Thoracic aorta (tissue), 2 donors: Measurements from ENCODE around the gene PDE4B. TPM values are rescaled to one million over a fixed set of nuclear protein-coding genes. Genes with fewer than 3 reads are reported as not detected.

Experiments used
- ATAC-seq: fragments of 150-250 bp; one replicate; pipeline ENCODE4 v1.8.0; 2017; ENCODE audit warnings: low read depth; ENCODE audit not compliant: insufficient number of reproducible peaks, low FRiP score
- DNase-seq: peaks from one replicate; pipeline ENCODE4 v3.0.0-alpha.2; 2020; ENCODE audit warnings: low spot score
- H3K27ac ChIP-seq, 2 donors: fragments of 200-600 bp; sonication (generic); 1 replicate in 1 of 2; 2 replicates in 1 of 2; pipeline ENCODE4 v1.5.1; 2016; ENCODE audit warnings: mild to moderate bottlenecking in 2 of 2, moderate library complexity in 2 of 2
- H3K27me3 ChIP-seq: fragments of 200-600 bp; sonication (generic); replicated peaks from 2 replicates; pipeline ENCODE4 v1.6.0; 2016; ENCODE audit warnings: mild to moderate bottlenecking; ENCODE audit not compliant: insufficient read depth
- H3K36me3 ChIP-seq: fragments of 200-600 bp; sonication (generic); one replicate; pipeline ENCODE4 v1.5.1; 2016
- H3K4me1 ChIP-seq, 2 donors: fragments of 200-600 bp; sonication (generic); 1 replicate in 1 of 2; 2 replicates in 1 of 2; pipeline versions ENCODE4 v1.5.1 to v1.6.0; 2016; ENCODE audit warnings: low read depth in 2 of 2, mild to moderate bottlenecking in 1 of 2; ENCODE audit not compliant: control insufficient read depth in 1 of 2
- H3K4me3 ChIP-seq: fragments of 200-600 bp; sonication (generic); 2 replicates; pipeline ENCODE4 v1.5.1; 2016; ENCODE audit warnings: mild to moderate bottlenecking
- H3K9me3 ChIP-seq: fragments of 200-600 bp; sonication (generic); 2 replicates; pipeline ENCODE4 v1.5.1; 2016
- CTCF ChIP-seq: fragments of 200-600 bp; sonication (generic); IDR thresholded peaks from one replicate; pipeline ENCODE4 v1.5.1; 2019; ENCODE audit warnings: antibody characterized with exemption
- total RNA-seq, 2 donors: library from RNA; depleted of rRNA; stranded (reverse); fragments of >200 nt; gene quantifications; one replicate each; pipeline versions ENCODE4 v1.1.0 to v1.2.3, GENCODE V29; 2016

PDE4B gene
- total RNA-seq, 2 donors from 2014 or later, result 29.0 to 42.4 TPM

GRCh38 chr1:65827346-65827745 is 34.7 kb downstream of the PDE4B start:
- no peak for TF ChIP-seq CTCF
- Histone ChIP-seq H3K36me3 (no peaks in the 10 kb centered on the region), H3K27ac (no peak overlapping the region), H3K4me3 (no peak overlapping the region), H3K4me1 (no peaks in the 10 kb centered on the region), H3K27me3 (no peaks in the 10 kb centered on the region), H3K9me3 (no peaks in the 10 kb centered on the region)
- no peak for ATAC-seq
- DNase-seq, result no peak

GRCh38 chr1:65830306-65830705 is 37.6 kb downstream of the PDE4B start:
- Histone ChIP-seq H3K4me3 (no peak overlapping the region), H3K27ac (no peak overlapping the region), H3K36me3 (no peaks in the 10 kb centered on the region), H3K4me1 (no peaks in the 10 kb centered on the region), H3K27me3 (no peaks in the 10 kb centered on the region), H3K9me3 (no peaks in the 10 kb centered on the region)
- no peak for TF ChIP-seq CTCF
- DNase-seq (no peak), ATAC-seq (no peak)

GRCh38 chr1:65832296-65832695 is 39.6 kb downstream of the PDE4B start:
- DNase-seq (no peak), ATAC-seq (no peak)
- no peak for TF ChIP-seq CTCF
- no peaks in the 10 kb centered on the region for H3K9me3 ChIP-seq
- H3K27me3 ChIP-seq, result no peaks in the 10 kb centered on the region
- H3K4me1 ChIP-seq, result no peaks in the 10 kb centered on the region
- H3K27ac ChIP-seq, result no peak overlapping the region
- no peak overlapping the region for H3K4me3 ChIP-seq
- H3K36me3 ChIP-seq, result no peaks in the 10 kb centered on the region

- Histone ChIP-seq H3K27ac (no peak overlapping the region), H3K9me3 (no peaks in the 10 kb centered on the region), H3K4me1 (no peaks in the 10 kb centered on the region), H3K27me3 (no peaks in the 10 kb centered on the region), H3K36me3 (no peaks in the 10 kb centered on the region), H3K4me3 (no peak overlapping the region)
- ATAC-seq (no peak), DNase-seq (no peak)
- no peak for TF ChIP-seq CTCF
Observed at GRCh38 chr1:65836686-65837085, 44.0 kb downstream of the PDE4B start.

GRCh38 chr1:65840683-65841082 is 48.0 kb downstream of the PDE4B start:
- Histone ChIP-seq H3K9me3 (no peaks in the 10 kb centered on the region), H3K4me3 (no peak overlapping the region)
- no peak for TF ChIP-seq CTCF

More at GRCh38 chr1:65840683-65841082, 48.0 kb downstream of the PDE4B start:
- H3K36me3 ChIP-seq, result no peaks in the 10 kb centered on the region
- no peak overlapping the region for H3K27ac ChIP-seq
- no peaks in the 10 kb centered on the region for H3K4me1 ChIP-seq
- H3K27me3 ChIP-seq, result no peaks in the 10 kb centered on the region
- no peak for ATAC-seq
- DNase-seq, result no peak
